WTC11 (cell line): ENCODE data around the gene RAX2.

Source experiments
- ATF3 ChIP-seq: sonication (generic); formaldehyde crosslinking; conservative IDR thresholded peaks from 2 replicates; pipeline ENCODE4 v1.8.1; 2022; ENCODE audit warnings: mild to moderate bottlenecking, missing genetic modification reagents
- CTCF ChIP-seq: fragments of 200-600 bp; IDR thresholded peaks from 2 replicates; pipeline ENCODE4 v1.8.0; 2022; ENCODE audit warnings: antibody characterized with exemption
- FOXJ3 ChIP-seq: sonication (generic); formaldehyde crosslinking; IDR thresholded peaks from 2 replicates; pipeline ENCODE4 v1.9.0; 2021; ENCODE audit warnings: missing genetic modification reagents, mild to moderate bottlenecking, borderline replicate concordance
- GABPB1 ChIP-seq: sonication (generic); formaldehyde crosslinking; IDR thresholded peaks from 2 replicates; pipeline ENCODE4 v1.8.1; 2023; ENCODE audit warnings: mild to moderate bottlenecking, missing genetic modification reagents
- JUN ChIP-seq: sonication (generic); formaldehyde crosslinking; IDR thresholded peaks from 2 replicates; pipeline ENCODE4 v1.8.0; 2023; ENCODE audit warnings: mild to moderate bottlenecking, missing genetic modification reagents
- NR2C2 ChIP-seq: sonication (generic); formaldehyde crosslinking; IDR thresholded peaks from 2 replicates; pipeline ENCODE4 v1.8.0; 2022; ENCODE audit warnings: mild to moderate bottlenecking, missing genetic modification reagents
- SMAD3 ChIP-seq: sonication (generic); formaldehyde crosslinking; IDR thresholded peaks from 2 replicates; pipeline ENCODE4 v1.8.0; 2022; ENCODE audit warnings: missing genetic modification reagents, mild to moderate bottlenecking, borderline replicate concordance
- ZNF138 ChIP-seq: sonication (generic); formaldehyde crosslinking; conservative IDR thresholded peaks from 2 replicates; pipeline ENCODE4 v1.8.1; 2022; ENCODE audit warnings: mild to moderate bottlenecking, moderate library complexity, missing genetic modification reagents
- ZNF232 ChIP-seq: sonication (generic); formaldehyde crosslinking; IDR thresholded peaks from 2 replicates; pipeline ENCODE4 v1.8.0; 2022; ENCODE audit warnings: mild to moderate bottlenecking, missing genetic modification reagents
- TF ChIP-seq, protein P1 (sequence below): sonication (generic); formaldehyde crosslinking; IDR thresholded peaks from 2 replicates; pipeline ENCODE4 v1.8.1; 2023; ENCODE audit warnings: mild to moderate bottlenecking, missing genetic modification reagents, moderate library complexity

GRCh38 chr19:3776479-3777040, 4.5 kb upstream of the RAX2 start:
- TF ChIP-seq, protein P1, sequence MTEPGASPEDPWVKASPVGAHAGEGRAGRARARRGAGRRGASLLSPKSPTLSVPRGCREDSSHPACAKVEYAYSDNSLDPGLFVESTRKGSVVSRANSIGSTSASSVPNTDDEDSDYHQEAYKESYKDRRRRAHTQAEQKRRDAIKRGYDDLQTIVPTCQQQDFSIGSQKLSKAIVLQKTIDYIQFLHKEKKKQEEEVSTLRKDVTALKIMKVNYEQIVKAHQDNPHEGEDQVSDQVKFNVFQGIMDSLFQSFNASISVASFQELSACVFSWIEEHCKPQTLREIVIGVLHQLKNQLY (CRISPR knock-in tag): no peak
- TF ChIP-seq CTCF: no peak
- TF ChIP-seq ZNF232: no peak
- TF ChIP-seq NR2C2 (CRISPR knock-in tag): no peak
- no peak for TF ChIP-seq JUN (CRISPR knock-in tag)
- TF ChIP-seq ZNF138: no peak
- TF ChIP-seq SMAD3: no peak
- no peak for TF ChIP-seq ATF3
- no peak for TF ChIP-seq FOXJ3 (CRISPR knock-in tag)
- TF ChIP-seq GABPB1 (CRISPR knock-in tag): no peak
